Measurements from ENCODE around the gene NTNG2. TPM values are rescaled to one million over a fixed set of nuclear protein-coding genes. Genes with fewer than 3 reads are reported as not detected.
"Not testable (repeated sequence)": the region's sequence is repeated elsewhere in the genome, so short reads cannot be mapped to it uniquely, and the experiment has no call there.

Gene NTNG2
- total RNA-seq, 1 donor, result 2.4 TPM

GRCh38 chr9:132250324-132251262 is 88.7 kb downstream of the NTNG2 start:
- H3K4me3 ChIP-seq (ENCODE audit: low read depth, low read length), result no peak overlapping the region
- TF ChIP-seq CTCF (IDR thresholded peaks at IDR 0.05; ENCODE audit: insufficient read depth, low read length), result no peak
- no peak for DNase-seq (ENCODE audit: low read depth)

- H3K4me3 ChIP-seq (ENCODE audit: low read depth, low read length), result no peak overlapping the region
- no peak for TF ChIP-seq CTCF (IDR thresholded peaks at IDR 0.05; ENCODE audit: insufficient read depth, low read length)
- no peak for DNase-seq (ENCODE audit: low read depth)
These were observed 99.0 kb downstream of the NTNG2 start for GRCh38 chr9:132260846-132261245.

GRCh38 chr9:132266017-132266416 is 104.2 kb downstream of the NTNG2 start:
- no peak for DNase-seq (ENCODE audit: low read depth)
- H3K4me3 ChIP-seq (ENCODE audit: low read depth, low read length), result no peak overlapping the region
- no peak for TF ChIP-seq CTCF (IDR thresholded peaks at IDR 0.05; ENCODE audit: insufficient read depth, low read length)

- no peak for DNase-seq (ENCODE audit: low read depth)
- no peak for TF ChIP-seq CTCF (IDR thresholded peaks at IDR 0.05; ENCODE audit: insufficient read depth, low read length)
These were observed 105.8 kb downstream of the NTNG2 start for GRCh38 chr9:132267660-132268059.

GRCh38 chr9:132268725-132269352 is 107.0 kb downstream of the NTNG2 start:
- DNase-seq (ENCODE audit: low read depth), result peak; percentile 75
- peak; percentile 90 for TF ChIP-seq CTCF (IDR thresholded peaks at IDR 0.05; ENCODE audit: insufficient read depth, low read length)
- no peak overlapping the region for H3K4me3 ChIP-seq (ENCODE audit: low read depth, low read length)

More at GRCh38 chr9:132267660-132268059, 105.8 kb downstream of the NTNG2 start:
- H3K4me3 ChIP-seq (ENCODE audit: low read depth, low read length), result no peak overlapping the region

- not testable (repeated sequence) for DNase-seq (ENCODE audit: low read depth); H3K4me3 ChIP-seq (ENCODE audit: low read depth, low read length)
These were observed 108.1 kb downstream of the NTNG2 start for GRCh38 chr9:132269704-132270516.
